ENCODE measurements around the gene CATSPERD. TPM values are rescaled to one million over a fixed set of nuclear protein-coding genes. Genes with fewer than 3 reads are reported as not detected.

Gene CATSPERD
- total and polyA plus RNA-seq, 9 of the 15 experiments (the other 6 are each of a cell fraction or from before 2014, with no cell fraction given) = not detected

DNA sequence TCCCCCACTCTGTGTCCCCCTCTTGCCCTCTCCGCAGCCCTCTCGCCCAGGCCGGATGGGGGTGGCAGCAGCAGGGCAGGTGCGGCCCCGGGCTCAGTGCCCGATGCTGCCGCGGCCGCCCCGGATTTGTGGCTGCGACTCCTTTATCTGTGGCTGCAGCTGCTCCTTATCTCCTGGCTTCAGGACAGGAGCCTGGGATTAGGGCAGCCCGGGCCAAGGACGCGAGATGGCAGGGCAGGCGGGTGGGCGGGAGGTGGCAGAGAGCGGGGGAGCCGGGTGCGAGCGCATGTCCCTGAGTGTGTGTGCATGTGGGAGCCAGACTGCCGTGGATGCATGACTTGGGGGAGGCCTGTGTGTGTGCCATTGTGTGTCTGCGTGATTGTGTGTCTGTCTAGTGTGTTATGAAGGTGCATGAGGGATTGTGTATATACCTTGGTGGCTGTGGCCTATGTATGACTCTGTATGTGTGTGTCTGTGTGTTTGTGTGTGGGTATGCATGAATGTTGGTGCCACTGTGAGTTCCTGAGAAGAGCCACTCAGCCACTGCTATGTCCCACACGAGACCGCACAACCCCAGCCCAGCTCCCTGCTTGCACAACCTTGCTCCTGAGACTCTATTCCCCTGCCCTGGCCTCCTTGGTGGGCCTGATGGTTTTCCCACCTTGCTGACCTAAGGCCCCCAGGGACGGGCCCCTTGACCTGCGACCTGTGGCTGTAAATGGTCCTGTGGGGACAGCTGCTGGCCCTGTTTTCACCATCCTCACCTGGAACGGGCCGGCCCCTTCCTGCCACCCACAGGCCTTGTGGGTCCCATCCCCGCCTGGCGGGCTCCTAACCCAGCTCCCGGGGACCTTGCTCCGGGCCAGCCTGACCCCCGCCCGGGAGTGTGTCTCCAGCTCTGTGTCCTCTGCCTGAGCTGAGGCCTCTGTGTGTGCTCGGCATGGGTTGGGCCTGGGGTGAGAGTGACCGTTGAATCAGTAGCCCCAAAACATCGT lies 79.1 kb downstream of the CATSPERD start (continued):
- no peak for TF ChIP-seq ZNF699 (CRISPR knock-in tag; IDR thresholded peaks at IDR 0.05; ENCODE audit: insufficient replicate concordance)
- TF ChIP-seq HDAC8 (tag; IDR thresholded peaks at IDR 0.05) = no peak
- TF ChIP-seq BCOR (IDR thresholded peaks at IDR 0.05) = peak; percentile 95
- TF ChIP-seq FOXA3 (CRISPR knock-in tag; conservative IDR thresholded peaks at IDR 0.05 in 1 of 2, IDR thresholded peaks at IDR 0.05 in 1 of 2) = peak in 1 of 2 experiments; percentile 47; a peak in 1 of 4 replicates
- TF ChIP-seq KAT8 (IDR thresholded peaks at IDR 0.05; ENCODE audit: low read depth) = no peak
- TF ChIP-seq, protein P1, sequence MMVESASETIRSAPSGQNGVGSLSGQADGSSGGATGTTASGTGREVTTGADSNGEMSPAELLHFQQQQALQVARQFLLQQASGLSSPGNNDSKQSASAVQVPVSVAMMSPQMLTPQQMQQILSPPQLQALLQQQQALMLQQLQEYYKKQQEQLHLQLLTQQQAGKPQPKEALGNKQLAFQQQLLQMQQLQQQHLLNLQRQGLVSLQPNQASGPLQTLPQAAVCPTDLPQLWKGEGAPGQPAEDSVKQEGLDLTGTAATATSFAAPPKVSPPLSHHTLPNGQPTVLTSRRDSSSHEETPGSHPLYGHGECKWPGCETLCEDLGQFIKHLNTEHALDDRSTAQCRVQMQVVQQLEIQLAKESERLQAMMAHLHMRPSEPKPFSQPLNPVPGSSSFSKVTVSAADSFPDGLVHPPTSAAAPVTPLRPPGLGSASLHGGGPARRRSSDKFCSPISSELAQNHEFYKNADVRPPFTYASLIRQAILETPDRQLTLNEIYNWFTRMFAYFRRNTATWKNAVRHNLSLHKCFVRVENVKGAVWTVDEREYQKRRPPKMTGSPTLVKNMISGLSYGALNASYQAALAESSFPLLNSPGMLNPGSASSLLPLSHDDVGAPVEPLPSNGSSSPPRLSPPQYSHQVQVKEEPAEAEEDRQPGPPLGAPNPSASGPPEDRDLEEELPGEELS (CRISPR knock-in tag; IDR thresholded peaks at IDR 0.05; ENCODE audit: borderline replicate concordance) = peak; percentile 90; the same call in 1 of the 2 replicates
- no peak for TF ChIP-seq HDAC6 (IDR thresholded peaks at IDR 0.05; ENCODE audit: low read depth, low read length)
- TF ChIP-seq TSC22D4 (tag; IDR thresholded peaks at IDR 0.05) = no peak
- TF ChIP-seq ILK (tag; IDR thresholded peaks at IDR 0.05; ENCODE audit: borderline replicate concordance, low read depth) = no peak
- peak; percentile 97 for TF ChIP-seq SMAD4 (CRISPR knock-in tag; conservative IDR thresholded peaks at IDR 0.05)
- TF ChIP-seq ZNF23 (CRISPR knock-in tag; IDR thresholded peaks at IDR 0.05) = no peak
- TF ChIP-seq, protein P2, sequence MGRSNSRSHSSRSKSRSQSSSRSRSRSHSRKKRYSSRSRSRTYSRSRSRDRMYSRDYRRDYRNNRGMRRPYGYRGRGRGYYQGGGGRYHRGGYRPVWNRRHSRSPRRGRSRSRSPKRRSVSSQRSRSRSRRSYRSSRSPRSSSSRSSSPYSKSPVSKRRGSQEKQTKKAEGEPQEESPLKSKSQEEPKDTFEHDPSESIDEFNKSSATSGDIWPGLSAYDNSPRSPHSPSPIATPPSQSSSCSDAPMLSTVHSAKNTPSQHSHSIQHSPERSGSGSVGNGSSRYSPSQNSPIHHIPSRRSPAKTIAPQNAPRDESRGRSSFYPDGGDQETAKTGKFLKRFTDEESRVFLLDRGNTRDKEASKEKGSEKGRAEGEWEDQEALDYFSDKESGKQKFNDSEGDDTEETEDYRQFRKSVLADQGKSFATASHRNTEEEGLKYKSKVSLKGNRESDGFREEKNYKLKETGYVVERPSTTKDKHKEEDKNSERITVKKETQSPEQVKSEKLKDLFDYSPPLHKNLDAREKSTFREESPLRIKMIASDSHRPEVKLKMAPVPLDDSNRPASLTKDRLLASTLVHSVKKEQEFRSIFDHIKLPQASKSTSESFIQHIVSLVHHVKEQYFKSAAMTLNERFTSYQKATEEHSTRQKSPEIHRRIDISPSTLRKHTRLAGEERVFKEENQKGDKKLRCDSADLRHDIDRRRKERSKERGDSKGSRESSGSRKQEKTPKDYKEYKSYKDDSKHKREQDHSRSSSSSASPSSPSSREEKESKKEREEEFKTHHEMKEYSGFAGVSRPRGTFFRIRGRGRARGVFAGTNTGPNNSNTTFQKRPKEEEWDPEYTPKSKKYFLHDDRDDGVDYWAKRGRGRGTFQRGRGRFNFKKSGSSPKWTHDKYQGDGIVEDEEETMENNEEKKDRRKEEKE (IDR thresholded peaks at IDR 0.05; ENCODE audit: borderline replicate concordance in 1 of 2, control insufficient read depth in 1 of 2, low read depth in 2 of 2, low read length in 1 of 2) = no peak
- peak; percentile 89; the same call in 1 of the 2 replicates for TF ChIP-seq FOXK1 (CRISPR knock-in tag; IDR thresholded peaks at IDR 0.05; ENCODE audit: borderline replicate concordance)
- no peak for TF ChIP-seq RBM22 (IDR thresholded peaks at IDR 0.05; ENCODE audit: low read depth, low read length, poor library complexity, severe bottlenecking)
- no peak for TF ChIP-seq BMI1 (IDR thresholded peaks at IDR 0.05; ENCODE audit: low read length)
- TF ChIP-seq, protein P3, sequence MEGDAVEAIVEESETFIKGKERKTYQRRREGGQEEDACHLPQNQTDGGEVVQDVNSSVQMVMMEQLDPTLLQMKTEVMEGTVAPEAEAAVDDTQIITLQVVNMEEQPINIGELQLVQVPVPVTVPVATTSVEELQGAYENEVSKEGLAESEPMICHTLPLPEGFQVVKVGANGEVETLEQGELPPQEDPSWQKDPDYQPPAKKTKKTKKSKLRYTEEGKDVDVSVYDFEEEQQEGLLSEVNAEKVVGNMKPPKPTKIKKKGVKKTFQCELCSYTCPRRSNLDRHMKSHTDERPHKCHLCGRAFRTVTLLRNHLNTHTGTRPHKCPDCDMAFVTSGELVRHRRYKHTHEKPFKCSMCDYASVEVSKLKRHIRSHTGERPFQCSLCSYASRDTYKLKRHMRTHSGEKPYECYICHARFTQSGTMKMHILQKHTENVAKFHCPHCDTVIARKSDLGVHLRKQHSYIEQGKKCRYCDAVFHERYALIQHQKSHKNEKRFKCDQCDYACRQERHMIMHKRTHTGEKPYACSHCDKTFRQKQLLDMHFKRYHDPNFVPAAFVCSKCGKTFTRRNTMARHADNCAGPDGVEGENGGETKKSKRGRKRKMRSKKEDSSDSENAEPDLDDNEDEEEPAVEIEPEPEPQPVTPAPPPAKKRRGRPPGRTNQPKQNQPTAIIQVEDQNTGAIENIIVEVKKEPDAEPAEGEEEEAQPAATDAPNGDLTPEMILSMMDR (IDR thresholded peaks at IDR 0.05 in 2 of 3, conservative IDR thresholded peaks at IDR 0.05 in 1 of 3; ENCODE audit: insufficient read depth in 2 of 3, low read depth in 1 of 3, low read length in 3 of 3) = no peak
- TF ChIP-seq, protein P4, sequence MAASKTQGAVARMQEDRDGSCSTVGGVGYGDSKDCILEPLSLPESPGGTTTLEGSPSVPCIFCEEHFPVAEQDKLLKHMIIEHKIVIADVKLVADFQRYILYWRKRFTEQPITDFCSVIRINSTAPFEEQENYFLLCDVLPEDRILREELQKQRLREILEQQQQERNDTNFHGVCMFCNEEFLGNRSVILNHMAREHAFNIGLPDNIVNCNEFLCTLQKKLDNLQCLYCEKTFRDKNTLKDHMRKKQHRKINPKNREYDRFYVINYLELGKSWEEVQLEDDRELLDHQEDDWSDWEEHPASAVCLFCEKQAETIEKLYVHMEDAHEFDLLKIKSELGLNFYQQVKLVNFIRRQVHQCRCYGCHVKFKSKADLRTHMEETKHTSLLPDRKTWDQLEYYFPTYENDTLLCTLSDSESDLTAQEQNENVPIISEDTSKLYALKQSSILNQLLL (CRISPR knock-in tag; IDR thresholded peaks at IDR 0.05; ENCODE audit: borderline replicate concordance) = no peak

Data from K562 (cell line).